ENCODE results near the gene PTPRD. TPM values are rescaled to one million over a fixed set of nuclear protein-coding genes. Genes with fewer than 3 reads are reported as not detected.

The PTPRD gene
- total and polyA plus RNA-seq, 9 of the 15 experiments (the other 6 are each of a cell fraction or from before 2014, with no cell fraction given), result 0.11 TPM; not detected in 8

GRCh38 chr9:8668751-8669150 is 1944.1 kb downstream of the PTPRD start:
- WGBS (ENCODE audit: insufficient coverage, low coverage, missing lambda C conversion rate), result no CpG with 5 or more reads among the region's 1 CpG
- ChIA-PET CTCF (ENCODE audit: low intra/inter-chr PET ratio) (no interaction called here), POLR2A (no interaction called here)
- no peak for DNase-seq (ENCODE audit: extremely low read depth in 1 of 4, low spot score in 3 of 4)
- no peaks in the 10 kb centered on the region for H3K36me3 ChIP-seq (ENCODE audit: control insufficient read depth, insufficient read depth, low read length)
- H3K79me2 ChIP-seq (ENCODE audit: control insufficient read depth, insufficient read depth, low read length), result no peaks in the 10 kb centered on the region
- in situ Hi-C loops (cut with MboI) (no loop called here), intact Hi-C loops (cut with micrococcal nuclease) (no loop called here)
- BruUV-seq (replicated peaks), result no TSS peak
- H3K27ac ChIP-seq (ENCODE audit: extremely low read depth, low read depth, low read length), result no peak overlapping the region
- no peak overlapping the region for H3K4me3 ChIP-seq
- no peaks in the 10 kb centered on the region for H3K9me1 ChIP-seq (ENCODE audit: control insufficient read depth, insufficient read depth, low read length)
- no peaks in the 10 kb centered on the region for H3K27me3 ChIP-seq (ENCODE audit: control insufficient read depth in 2 of 2, insufficient read depth in 2 of 2, low read length in 2 of 2)
- H3K9ac ChIP-seq (ENCODE audit: insufficient read depth in 1 of 2, low read depth in 2 of 2, low read length in 2 of 2), result no peak overlapping the region
- no peak for FAIRE-seq
- no peak overlapping the region for H2AFZ ChIP-seq (ENCODE audit: low read depth, low read length)
- no peaks in the 10 kb centered on the region for H4K20me1 ChIP-seq (replicated peaks; ENCODE audit: control insufficient read depth, insufficient read depth, low read length)
- TF ChIP-seq MAFK (IDR thresholded peaks at IDR 0.05; ENCODE audit: low read length) (no peak), CREM (IDR thresholded peaks at IDR 0.05; ENCODE audit: low read depth) (no peak), SIN3B (IDR thresholded peaks at IDR 0.05; ENCODE audit: low read depth) (no peak), HNRNPH1 (optimal IDR thresholded peaks at IDR 0.05; ENCODE audit: low read depth, low read length) (no peak), ELF1 (tag; IDR thresholded peaks at IDR 0.05) (no peak), ZNF124 (CRISPR knock-in tag; IDR thresholded peaks at IDR 0.05) (no peak), EGR1 (conservative IDR thresholded peaks at IDR 0.05) (no peak), PHB (CRISPR knock-in tag; IDR thresholded peaks at IDR 0.05) (no peak), RREB1 (CRISPR knock-in tag; IDR thresholded peaks at IDR 0.05) (no peak), ZKSCAN3 (CRISPR knock-in tag; IDR thresholded peaks at IDR 0.05) (no peak), ZEB2 (IDR thresholded peaks at IDR 0.05) (no peak), TBP (optimal IDR thresholded peaks at IDR 0.05; ENCODE audit: low read depth, low read length) (no peak), THRA (IDR thresholded peaks at IDR 0.05) (no peak), HDAC6 (IDR thresholded peaks at IDR 0.05; ENCODE audit: low read depth, low read length) (no peak), HMG20A (CRISPR knock-in tag; conservative IDR thresholded peaks at IDR 0.05) (no peak), CREB1 (IDR thresholded peaks at IDR 0.05) (no peak), CREB1 (CRISPR knock-in tag; IDR thresholded peaks at IDR 0.05) (no peak), KAT8 (IDR thresholded peaks at IDR 0.05; ENCODE audit: low read depth) (no peak), HSF4 (CRISPR knock-in tag; IDR thresholded peaks at IDR 0.05; ENCODE audit: borderline replicate concordance) (no peak)
- no peaks in the 10 kb centered on the region for H3K4me1 ChIP-seq (replicated peaks in 1 of 2; ENCODE audit: control insufficient read depth in 2 of 2, insufficient read depth in 2 of 2, low read length in 2 of 2)
- no peak for ATAC-seq
- H3K4me2 ChIP-seq (ENCODE audit: insufficient read depth, low read length), result no peak overlapping the region
- H3K9me3 ChIP-seq (replicated peaks; ENCODE audit: control insufficient read depth, insufficient read depth, low read depth, low read length), result no peaks in the 10 kb centered on the region
